Activated T-cell treated with anti-CD3 and anti-CD28 coated beads, Interleukin-2, amount 50 U/mL, for 1 hour (primary cell): Measurements from ENCODE around the gene TUBA1C.
"Not testable (repeated sequence)": the region's sequence is repeated elsewhere in the genome, so short reads cannot be mapped to it uniquely, and the experiment has no call there.

ENCODE experiments used
- DNase-seq: peaks from one replicate; pipeline ENCODE4 v3.0.0-alpha.2; 2020

Gene TUBA1C

DNA sequence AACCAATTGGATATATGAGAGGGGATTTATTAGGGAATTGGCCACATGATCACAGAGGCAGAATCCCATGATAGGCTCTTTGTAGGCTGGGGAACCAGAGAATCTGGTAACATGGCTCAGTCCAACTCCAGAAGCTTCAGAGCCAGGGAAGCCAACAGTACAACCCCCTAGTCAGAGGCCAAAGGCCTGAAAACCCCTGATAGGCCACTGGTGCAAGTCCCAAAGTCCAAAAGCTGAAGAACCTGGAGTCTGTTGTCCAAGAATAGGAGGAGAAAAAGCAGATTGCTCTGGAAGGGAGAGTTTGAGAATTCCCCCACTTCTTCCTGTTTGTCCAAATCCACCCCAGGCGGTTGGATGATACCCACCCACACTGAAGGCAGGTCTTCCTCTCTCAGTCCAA, 49.9 kb downstream of the TUBA1C start:
- DNase-seq = no peak

DNA sequence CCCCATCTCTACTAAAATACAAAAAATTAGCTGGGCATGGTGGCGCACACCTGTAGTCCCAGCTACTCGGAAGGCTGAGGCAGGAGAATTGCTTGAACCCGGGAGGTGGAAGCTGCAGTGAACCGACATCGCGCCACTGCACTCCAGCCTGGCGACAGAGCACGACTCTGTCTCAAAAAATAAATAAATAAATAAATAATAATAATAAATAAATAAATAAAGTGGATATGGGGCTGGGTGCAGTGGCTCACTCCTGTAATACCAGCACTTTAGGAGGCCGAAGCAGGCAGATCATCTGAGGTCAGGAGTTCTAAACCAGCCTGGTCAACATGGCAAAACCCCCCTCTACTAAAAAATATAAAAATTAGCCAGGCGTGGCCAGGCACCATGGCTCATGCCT, 52.2 kb downstream of the TUBA1C start:
- DNase-seq = not testable (repeated sequence)

DNA sequence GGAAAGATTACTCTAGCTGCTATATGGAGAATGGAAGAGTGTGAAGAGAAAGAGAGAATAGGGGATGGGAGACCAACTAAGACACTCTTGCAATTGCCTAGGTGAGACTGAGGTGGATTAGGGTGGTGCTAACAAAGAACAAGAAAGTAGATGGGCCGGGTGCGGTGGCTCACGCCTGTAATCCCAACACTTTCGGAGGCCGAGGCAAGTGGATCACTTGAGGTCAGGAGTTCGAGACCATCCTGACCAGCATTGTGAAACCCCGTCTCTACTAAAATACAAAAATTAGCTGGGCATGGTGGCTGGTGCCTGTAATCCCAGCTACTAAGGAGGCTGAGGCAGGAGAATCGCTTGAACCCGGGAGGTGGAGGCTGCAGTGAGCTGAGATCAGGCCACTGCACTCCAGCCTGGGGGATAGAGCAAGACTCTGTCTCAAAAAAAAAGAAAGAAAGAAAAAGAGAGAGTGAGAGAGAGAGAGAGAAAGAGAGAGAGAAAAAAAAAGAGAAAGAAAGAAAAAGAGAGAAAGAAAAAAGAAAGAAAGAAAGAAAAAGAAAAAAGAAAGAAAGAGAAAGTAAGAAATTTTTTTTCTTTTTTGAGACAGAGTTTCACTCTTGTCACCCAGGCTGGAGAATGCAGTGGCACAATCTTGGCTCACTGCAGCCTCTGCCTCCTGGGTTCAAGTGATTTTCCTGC, 55.7 kb downstream of the TUBA1C start:
- not testable (repeated sequence) for DNase-seq

DNA sequence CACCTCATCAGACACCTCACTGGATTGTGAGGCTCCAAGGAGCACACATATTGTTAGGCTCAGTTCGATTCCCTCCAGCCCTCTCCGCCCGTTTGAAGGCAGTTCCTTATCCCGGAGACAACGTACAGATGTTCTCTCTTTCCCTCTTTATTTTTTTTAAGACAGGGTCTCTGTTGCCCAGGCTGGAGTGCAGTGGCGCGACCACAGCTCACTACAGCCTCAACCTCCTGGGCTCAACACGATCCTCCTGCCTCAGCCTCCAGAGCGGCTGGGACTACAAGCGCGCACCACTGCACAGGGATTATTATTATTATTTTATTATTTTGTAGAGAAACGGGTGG, 57.5 kb downstream of the TUBA1C start:
- DNase-seq = no peak

DNA sequence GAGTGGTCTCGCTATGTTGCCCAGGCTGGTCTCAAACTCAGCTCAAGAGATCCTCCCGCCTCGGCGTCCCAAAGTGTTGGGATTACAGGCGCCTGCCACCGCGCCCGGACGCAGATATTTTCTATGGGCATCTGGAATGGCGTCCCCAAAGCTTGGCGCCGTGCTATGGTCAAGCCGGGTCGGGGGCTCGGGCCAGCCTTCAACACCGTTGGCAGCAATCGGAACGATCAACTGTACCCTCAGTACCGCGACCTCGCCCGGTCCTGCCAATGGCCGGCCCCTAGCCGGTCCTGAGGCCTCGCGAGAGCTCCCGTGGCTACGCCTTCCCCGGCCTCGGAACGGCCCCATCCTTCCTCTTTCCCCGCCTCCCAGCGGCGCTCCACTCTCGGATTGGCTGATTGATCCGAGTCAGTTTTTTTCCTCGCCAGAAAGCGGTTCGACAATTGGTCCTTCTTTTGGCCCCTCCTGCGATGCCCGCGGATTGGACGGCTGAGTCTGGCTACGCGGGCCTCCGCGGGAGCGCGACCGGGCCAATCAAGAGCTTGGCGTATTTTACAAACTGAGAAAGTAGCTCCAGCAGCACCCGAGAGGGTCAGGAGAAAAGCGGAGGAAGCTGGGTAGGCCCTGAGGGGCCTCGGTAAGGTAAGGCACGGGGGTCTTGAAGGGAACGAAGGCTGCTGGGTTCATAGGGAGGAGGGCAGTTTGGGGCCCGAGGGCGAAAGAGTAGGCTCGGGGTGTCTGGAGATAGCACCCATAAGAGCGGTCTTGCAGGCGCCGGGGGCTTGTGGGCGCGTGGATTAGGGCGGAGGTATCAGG, 58.0 kb downstream of the TUBA1C start, which contains the start of gene TROAP:
Gene TROAP (plus strand): TSS at position 548 of the 816 bp plus-strand sequence. CDS start 354 bp downstream, outside the sequence.
- peak; percentile 94 for DNase-seq

DNA sequence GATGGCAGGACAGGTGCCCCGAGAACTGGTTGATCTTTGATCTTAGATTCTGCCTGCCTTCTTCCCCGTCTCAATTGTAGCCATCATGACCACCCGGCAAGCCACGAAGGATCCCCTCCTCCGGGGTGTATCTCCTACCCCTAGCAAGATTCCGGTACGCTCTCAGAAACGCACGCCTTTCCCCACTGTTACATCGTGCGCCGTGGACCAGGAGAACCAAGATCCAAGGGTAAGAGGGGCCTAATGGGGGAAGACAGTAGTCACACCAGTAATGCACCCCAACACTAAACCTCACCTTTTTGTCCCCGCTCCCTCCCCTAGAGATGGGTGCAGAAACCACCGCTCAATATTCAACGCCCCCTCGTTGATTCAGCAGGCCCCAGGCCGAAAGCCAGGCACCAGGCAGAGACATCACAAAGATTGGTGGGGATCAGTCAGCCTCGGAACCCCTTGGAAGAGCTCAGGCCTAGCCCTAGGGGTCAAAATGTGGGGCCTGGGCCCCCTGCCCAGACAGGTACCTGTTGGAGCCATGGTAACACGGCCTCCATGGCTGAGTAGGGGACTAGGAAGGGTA, 58.7 kb downstream of the TUBA1C start:
- no peak for DNase-seq
